ENCODE data around the gene FCN3. TPM values are rescaled to one million over a fixed set of nuclear protein-coding genes. Genes with fewer than 3 reads are reported as not detected.

The FCN3 gene
- total and polyA plus RNA-seq, 9 of the 15 experiments (the other 6 are each of a cell fraction or from before 2014, with no cell fraction given) = 0.49 TPM; not detected in 8

- TF ChIP-seq HMGN3 (IDR thresholded peaks at IDR 0.05; ENCODE audit: borderline replicate concordance, extremely low read depth, insufficient read length, low read depth, low read length) (peak; percentile 33), POLR2G (IDR thresholded peaks at IDR 0.05; ENCODE audit: low read depth, low read length) (peak; percentile 31; the same call in 1 of the 2 replicates), MEF2D (tag; conservative IDR thresholded peaks at IDR 0.05; ENCODE audit: low read depth) (no peak), RBM22 (IDR thresholded peaks at IDR 0.05; ENCODE audit: low read depth, low read length, poor library complexity, severe bottlenecking) (no peak), GTF2E2 (tag; IDR thresholded peaks at IDR 0.05) (no peak), ZBTB9 (CRISPR knock-in tag; IDR thresholded peaks at IDR 0.05) (peak; percentile 29; the same call in 1 of the 2 replicates), EGR1 (conservative IDR thresholded peaks at IDR 0.05) (peak; percentile 86)
- TF ChIP-seq, protein P1, sequence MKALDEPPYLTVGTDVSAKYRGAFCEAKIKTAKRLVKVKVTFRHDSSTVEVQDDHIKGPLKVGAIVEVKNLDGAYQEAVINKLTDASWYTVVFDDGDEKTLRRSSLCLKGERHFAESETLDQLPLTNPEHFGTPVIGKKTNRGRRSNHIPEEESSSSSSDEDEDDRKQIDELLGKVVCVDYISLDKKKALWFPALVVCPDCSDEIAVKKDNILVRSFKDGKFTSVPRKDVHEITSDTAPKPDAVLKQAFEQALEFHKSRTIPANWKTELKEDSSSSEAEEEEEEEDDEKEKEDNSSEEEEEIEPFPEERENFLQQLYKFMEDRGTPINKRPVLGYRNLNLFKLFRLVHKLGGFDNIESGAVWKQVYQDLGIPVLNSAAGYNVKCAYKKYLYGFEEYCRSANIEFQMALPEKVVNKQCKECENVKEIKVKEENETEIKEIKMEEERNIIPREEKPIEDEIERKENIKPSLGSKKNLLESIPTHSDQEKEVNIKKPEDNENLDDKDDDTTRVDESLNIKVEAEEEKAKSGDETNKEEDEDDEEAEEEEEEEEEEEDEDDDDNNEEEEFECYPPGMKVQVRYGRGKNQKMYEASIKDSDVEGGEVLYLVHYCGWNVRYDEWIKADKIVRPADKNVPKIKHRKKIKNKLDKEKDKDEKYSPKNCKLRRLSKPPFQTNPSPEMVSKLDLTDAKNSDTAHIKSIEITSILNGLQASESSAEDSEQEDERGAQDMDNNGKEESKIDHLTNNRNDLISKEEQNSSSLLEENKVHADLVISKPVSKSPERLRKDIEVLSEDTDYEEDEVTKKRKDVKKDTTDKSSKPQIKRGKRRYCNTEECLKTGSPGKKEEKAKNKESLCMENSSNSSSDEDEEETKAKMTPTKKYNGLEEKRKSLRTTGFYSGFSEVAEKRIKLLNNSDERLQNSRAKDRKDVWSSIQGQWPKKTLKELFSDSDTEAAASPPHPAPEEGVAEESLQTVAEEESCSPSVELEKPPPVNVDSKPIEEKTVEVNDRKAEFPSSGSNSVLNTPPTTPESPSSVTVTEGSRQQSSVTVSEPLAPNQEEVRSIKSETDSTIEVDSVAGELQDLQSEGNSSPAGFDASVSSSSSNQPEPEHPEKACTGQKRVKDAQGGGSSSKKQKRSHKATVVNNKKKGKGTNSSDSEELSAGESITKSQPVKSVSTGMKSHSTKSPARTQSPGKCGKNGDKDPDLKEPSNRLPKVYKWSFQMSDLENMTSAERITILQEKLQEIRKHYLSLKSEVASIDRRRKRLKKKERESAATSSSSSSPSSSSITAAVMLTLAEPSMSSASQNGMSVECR (CRISPR knock-in tag; IDR thresholded peaks at IDR 0.05) = 0 out of 2 replicates have a peak, but pooled peaks have one; percentile 58
Observed at GRCh38 chr1:27357281-27358037, 17.2 kb downstream of the FCN3 start (continued).
